NCI-H2107 treated with DMSO at 0.1 percent for 48 hours (cell line): ENCODE results near the gene REEP1.
"Not testable (repeated sequence)": the region's sequence is repeated elsewhere in the genome, so short reads cannot be mapped to it uniquely, and the experiment has no call there.

Source experiments
- DNase-seq: peaks from one replicate; lab custom pipeline; 2025; ENCODE audit not compliant: unreplicated experiment; lab: John Stamatoyannopoulos, UW

The REEP1 gene

GRCh38 chr2:86345783-86346370 is 8.5 kb upstream of the REEP1 start:
- not testable (repeated sequence) for DNase-seq

DNA sequence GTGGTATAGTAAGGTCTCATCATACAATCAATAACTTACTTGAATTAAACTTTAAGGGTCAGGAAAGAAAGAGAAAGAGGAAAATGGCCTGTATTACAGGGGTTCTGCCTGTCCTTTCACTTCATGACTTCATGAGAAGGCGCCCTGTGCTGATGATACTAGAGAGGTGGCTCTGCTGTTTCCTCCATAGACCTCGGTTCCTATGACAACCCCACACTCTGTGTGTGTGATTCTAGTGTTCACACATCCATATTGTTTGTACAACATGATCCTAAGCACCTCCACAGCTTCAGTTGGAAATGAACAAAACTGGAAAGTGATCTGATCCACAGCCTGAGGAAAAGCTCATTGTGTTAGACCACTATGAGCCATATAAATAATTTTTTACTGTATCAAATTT is 7.0 kb upstream of the REEP1 start:
- no peak for DNase-seq

DNA sequence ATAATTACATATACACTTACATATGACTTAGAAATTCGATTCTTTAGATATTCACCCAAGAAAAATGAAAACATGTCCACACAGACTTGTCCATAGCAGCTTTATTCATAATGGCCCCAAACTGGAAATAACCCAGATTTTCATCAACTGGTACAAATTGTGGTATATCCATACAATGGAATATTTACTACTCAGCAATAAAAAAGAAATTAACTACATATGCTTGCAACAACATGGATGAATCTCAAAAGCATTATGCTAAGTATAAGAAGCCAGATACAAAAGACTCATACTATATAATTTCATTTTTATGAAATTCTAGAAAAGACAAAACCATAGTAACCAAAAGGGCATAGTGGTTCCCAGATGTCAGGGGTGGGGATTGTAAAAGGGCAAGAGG is 5.1 kb upstream of the REEP1 start:
- DNase-seq, result no peak

- no peak for DNase-seq
Observed at GRCh38 chr2:86341470-86341869, 4.0 kb upstream of the REEP1 start.

DNA sequence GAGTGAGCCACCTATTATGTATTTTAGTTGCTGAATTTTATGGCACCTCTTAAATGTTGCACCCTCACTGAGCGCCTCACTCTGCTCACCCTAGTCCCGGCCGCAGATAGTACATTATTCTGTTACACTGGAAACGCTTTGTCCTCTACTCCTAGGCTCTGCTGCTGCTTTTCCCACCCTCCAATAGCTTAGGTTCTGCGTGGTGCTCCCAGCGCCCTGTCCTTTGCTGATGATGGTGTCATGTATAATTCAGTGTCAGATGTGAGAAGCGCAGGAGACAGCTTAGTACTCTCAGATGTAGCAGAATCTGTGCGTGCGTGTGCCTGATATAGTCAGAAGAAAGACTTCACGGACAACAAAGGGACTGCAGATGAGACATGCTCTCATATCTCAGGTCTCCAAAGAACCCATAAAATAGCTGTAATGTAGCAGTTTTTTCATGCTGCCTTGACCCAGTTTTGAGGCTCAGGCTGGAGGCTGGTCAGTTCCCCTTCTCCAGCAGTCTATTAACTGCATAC is 1.4 kb upstream of the REEP1 start:
- DNase-seq, result no peak

DNA sequence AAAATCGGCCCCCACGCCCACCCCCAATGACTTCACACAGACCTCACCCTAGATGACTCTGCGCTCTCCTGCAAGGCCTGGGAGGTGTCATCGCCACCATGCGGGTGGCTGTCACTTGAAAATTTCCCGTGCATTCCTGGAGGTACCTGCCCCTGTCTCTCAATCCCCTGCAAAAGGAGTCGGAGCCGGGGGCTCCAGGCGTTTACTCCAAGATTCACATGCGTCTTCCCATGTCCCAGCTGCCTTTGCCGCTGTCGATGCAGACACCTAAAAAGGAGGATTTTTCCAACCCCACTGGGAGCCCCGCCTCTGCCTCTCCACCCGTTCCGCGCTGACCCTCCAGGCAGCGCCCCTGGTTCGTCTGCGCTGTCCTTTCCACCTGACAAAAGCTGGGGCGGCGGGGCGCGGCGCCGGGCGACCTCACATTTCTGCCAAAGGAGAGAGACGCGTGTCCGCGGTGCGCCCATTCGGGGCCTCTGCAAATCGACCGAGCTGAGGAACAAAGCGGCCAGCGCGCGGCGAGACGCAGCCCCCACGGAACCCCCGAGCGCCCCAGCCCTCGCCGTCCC is 667 bp downstream of the REEP1 start:
- no peak for DNase-seq

DNA sequence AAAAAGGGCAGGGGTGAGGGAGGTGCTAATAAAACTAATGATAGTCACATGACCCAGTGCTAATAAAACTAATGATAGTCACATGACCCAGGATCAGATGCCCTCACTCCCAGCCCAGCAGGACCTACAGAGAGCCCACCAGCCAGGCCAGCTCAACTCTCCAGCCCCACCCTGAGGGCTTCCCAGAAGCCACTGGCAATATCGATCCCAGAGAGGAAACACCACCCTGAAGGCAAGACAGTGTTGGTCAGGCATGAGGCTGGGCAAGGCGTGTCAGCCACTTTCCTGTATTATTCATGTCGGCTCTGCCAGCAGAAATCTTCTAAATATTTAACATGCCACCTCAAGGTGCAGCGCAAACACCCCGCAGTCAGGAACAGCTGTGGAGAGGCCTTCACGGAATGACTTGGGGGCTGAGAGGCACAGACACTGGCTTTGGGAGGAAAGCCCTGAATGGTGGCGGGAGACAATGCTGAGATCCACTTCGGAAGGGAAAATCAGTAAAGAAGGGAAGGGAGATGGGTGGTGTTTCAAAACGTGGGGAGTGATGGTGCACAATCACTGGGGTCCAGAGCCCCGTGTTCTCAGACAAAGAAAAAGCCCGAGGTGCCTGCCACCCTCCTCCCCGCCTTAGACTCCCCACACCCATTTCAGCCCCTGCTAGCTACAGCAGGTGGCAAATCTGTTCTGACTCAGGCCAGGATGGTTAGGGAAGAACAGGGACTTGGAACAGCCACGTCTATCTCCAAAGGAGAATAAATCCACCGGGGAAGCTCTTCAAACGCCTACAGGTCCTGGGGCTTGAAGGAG is 1.4 kb downstream of the REEP1 start:
- no peak for DNase-seq

GRCh38 chr2:86333378-86333777 is 4.0 kb downstream of the REEP1 start:
- DNase-seq, result no peak

DNA sequence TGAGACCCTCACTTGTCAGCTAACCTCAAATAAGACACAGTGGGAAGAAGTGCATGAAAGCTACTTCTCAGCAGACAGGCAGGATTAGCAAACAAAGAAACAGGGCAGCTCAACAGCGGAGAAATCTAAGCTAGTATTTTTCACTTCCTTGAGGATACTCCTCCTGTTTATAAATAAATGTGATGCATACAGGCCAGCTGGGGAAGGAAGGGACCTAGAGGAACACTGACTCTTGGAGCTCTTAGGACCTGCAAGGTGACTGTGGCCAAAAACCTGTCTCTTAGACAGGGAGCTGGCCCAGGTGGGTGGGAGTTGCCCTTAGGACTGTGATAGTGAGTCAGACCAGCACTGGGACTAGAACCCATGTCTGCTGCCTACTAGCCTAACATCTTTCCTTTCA is 4.8 kb downstream of the REEP1 start:
- no peak for DNase-seq

GRCh38 chr2:86331384-86331783 is 6.0 kb downstream of the REEP1 start:
- no peak for DNase-seq

- no peak for DNase-seq
Observed at GRCh38 chr2:86330001-86330400, 7.4 kb downstream of the REEP1 start.

DNA sequence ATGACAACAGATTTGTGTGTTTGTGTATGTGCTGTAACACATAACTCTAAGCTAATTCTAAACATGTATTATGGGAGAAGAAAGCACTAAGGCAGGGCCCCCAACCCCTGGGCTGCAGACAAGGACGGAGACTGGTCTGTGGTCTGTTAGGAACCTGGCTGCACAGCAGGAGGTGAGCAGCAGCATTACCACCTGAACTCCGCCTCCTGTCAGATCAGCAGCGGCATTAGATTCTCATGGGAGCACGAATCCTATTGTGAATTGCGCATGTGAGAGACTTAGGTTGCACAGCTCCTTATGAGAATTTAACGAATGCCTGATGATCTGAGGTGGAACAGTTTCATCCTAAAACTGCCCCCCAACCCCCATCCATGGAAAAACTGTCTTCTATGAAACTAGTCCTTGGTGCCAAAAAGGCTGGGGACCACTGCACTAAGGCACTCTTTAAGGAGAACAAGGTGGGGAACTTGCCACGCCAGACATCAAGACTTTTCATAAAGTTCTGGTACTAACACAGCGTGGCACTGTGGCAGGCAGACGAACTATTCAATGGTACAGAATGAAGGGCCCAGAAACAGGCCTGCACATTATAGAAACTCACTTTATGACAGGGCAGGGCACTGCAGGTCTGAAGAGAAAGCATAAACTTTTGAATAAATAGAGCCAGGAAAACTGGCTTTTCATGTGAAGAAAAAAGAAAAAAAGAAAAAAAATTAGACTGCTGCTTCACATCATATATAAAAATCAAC is 14.0 kb downstream of the REEP1 start:
- DNase-seq, result peak; percentile 41

- DNase-seq, result no peak
Observed at GRCh38 chr2:86319700-86320580, 17.5 kb downstream of the REEP1 start.

DNA sequence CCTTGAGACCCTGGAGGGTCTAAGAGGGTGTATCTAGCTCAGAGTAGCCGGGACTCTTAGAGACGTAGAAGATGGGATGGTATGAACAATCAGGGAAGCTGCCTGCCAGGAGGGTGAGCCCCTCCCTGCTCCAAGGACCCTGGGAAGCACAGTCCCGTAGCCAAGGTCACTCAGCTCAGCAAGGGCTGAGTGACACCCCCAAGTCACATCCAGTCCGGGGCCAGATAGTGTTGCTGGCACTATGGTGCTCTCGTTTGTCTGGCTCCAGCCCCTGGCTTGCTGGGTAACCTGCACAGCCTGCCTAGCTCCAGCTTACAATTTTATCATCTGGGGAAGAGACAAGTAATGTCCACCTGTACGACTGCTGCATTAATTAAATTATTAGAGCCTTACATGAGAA is 22.3 kb downstream of the REEP1 start:
- DNase-seq, result no peak

DNA sequence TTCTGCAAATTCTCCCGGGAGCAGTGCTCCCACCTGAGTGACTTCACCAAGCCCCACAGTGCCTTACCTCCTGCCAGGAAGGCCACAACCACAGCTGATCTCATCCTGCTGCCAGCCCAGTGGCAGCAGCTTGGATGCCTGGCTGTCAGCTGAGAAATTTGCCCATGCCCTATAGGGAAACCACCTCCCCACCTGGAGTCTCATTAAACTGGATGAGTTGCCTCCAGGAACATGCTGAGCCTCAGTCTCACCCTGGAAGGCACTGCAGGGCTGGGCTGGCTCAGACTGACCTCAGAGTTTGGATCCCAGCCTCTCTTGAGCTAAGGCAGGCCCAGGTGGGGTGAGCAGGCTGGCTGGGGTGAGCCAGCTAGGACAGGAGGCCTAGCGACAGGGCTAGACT is 23.3 kb downstream of the REEP1 start:
- DNase-seq, result no peak

DNA sequence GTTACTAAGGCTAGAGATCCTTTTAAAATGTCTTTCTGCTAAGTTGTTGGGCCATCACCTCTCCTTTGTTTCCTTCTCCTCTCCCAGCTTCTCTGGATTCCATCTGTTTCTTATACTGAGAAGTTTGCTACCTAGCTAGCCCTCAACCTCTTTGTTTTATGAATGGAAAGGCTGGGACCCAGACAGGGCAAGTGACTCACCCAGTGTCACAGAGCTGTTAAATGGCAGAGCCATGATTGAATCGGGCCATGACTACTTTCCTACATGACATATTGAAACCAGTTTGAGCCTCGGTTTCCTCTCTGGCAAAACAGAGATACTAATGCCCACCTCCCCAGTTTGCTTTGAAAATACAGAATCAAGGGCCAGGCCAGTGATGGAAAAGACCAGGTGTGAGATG is 24.1 kb downstream of the REEP1 start:
- no peak for DNase-seq

- DNase-seq, result no peak
Observed at GRCh38 chr2:86311879-86312278, 25.5 kb downstream of the REEP1 start.

- DNase-seq, result no peak
Observed at GRCh38 chr2:86309966-86310365, 27.5 kb downstream of the REEP1 start.

GRCh38 chr2:86308984-86309695 is 28.3 kb downstream of the REEP1 start:
- no peak for DNase-seq

DNA sequence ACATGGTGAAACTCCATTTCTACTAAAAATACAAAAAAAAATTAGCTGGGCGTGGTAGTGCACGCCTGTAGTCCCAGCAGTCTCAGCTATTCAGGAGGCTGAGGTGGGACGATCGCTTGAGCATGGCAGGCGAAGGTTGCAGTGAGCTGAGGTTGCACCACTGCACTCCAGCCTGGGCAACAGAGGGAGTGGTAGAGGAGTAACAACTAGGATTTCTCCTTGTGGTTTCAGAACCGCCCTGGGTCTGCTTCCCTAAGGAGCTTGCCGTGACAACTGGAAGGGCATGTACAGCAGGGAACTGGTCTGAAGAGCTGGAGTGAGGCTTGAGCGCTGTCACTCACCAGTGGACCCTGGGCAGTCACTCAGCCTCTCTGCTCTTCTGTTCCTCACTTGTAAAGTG is 29.1 kb downstream of the REEP1 start:
- DNase-seq, result no peak
